T-cell (primary cell): ENCODE data around the gene IL1RAPL2. TPM values are rescaled to one million over a fixed set of nuclear protein-coding genes. Genes with fewer than 3 reads are reported as not detected.
"Not testable (repeated sequence)": the region's sequence is repeated elsewhere in the genome, so short reads cannot be mapped to it uniquely, and the experiment has no call there.

Experiments
- ATAC-seq, 4 experiments: fragments of 200-7000 bp in 3 of 4; fragments of 150-1000 bp in 1 of 4; cut with Tn5 transposase; replicated peaks in 1 of 4; 1 replicate in 3 of 4; 2 replicates in 1 of 4; pipeline ENCODE4 v1.10.0; 2021; ENCODE audit warnings: moderate library complexity in 3 of 4, mild to moderate bottlenecking in 2 of 4, moderate number of reproducible peaks in 1 of 4
- CTCF ChIA-PET, 2 donors: fragments of 300-600 bp; sonication (Branson Sonifier 250); formaldehyde crosslinking; loops; one replicate each; lab custom pipeline; 2022; ENCODE audit warnings: antibody characterized with exemption in 2 of 2; lab: Charles Lee
- POLR2A ChIA-PET, 2 donors: fragments of 300-600 bp; sonication (Branson Sonifier 250); formaldehyde crosslinking; loops; one replicate each; lab custom pipeline; 2022; ENCODE audit warnings: antibody characterized with exemption in 2 of 2; lab: Charles Lee
- DNase-seq, 35 experiments: peaks; one replicate each; pipeline versions ENCODE4 v3.0.0 to v3.0.0-alpha.2; 2013 to 2023
- H3K27ac ChIP-seq: one replicate; pipeline ENCODE4 v1.5.1; 2013; ENCODE audit warnings: low read length
- H3K27me3 ChIP-seq, 2 experiments: replicated peaks in 1 of 2; 1 replicate in 1 of 2; 2 replicates in 1 of 2; pipeline versions ENCODE4 v1.6.1 to v1.7.0; 2013; ENCODE audit warnings: low read length in 1 of 2, mixed read lengths in 1 of 2; ENCODE audit not compliant: control insufficient read depth in 2 of 2, insufficient read depth in 2 of 2; ENCODE audit errors: extremely low read depth in 1 of 2
- H3K36me3 ChIP-seq, 2 donors: 1 replicate in 1 of 2; 2 replicates in 1 of 2; pipeline versions ENCODE4 v1.6.1 to v1.7.0; 2013; ENCODE audit warnings: low read length in 1 of 2; ENCODE audit not compliant: control insufficient read depth in 2 of 2, insufficient read depth in 1 of 2; ENCODE audit errors: extremely low read depth in 1 of 2
- H3K4me1 ChIP-seq, 2 experiments: 1 replicate in 1 of 2; 2 replicates in 1 of 2; pipeline versions ENCODE4 v1.6.1 to v1.7.0; 2013; ENCODE audit warnings: low read length in 2 of 2, mixed read lengths in 1 of 2; ENCODE audit not compliant: insufficient read depth in 2 of 2, control insufficient read depth in 1 of 2; ENCODE audit errors: extremely low read depth in 1 of 2
- H3K4me3 ChIP-seq, 2 donors: 1 replicate in 1 of 2; 2 replicates in 1 of 2; pipeline versions ENCODE4 v1.5.1 to v1.7.0; 2013; ENCODE audit warnings: mild to moderate bottlenecking in 2 of 2, low read length in 1 of 2, moderate library complexity in 1 of 2; ENCODE audit not compliant: control insufficient read depth in 1 of 2; ENCODE audit errors: extremely low read depth in 1 of 2
- H3K9me3 ChIP-seq: 2 replicates; pipeline ENCODE4 v1.7.0; 2013
- H3K27ac Mint-ChIP-seq, 2 donors: one replicate each; pipeline ENCODE4 v1.8.0; 2020 to 2021; ENCODE audit warnings: mild to moderate bottlenecking in 2 of 2, mixed read lengths in 2 of 2
- H3K27me3 Mint-ChIP-seq, 2 donors: one replicate each; pipeline ENCODE4 v1.8.0; 2021 to 2022; ENCODE audit warnings: mixed read lengths in 2 of 2
- H3K36me3 Mint-ChIP-seq: one replicate; pipeline ENCODE4 v1.8.0; 2021; ENCODE audit warnings: mixed read lengths
- H3K4me1 Mint-ChIP-seq, 3 donors: one replicate each; pipeline ENCODE4 v1.8.0; 2020 to 2022; ENCODE audit warnings: mixed read lengths in 3 of 3, mild to moderate bottlenecking in 1 of 3
- H3K4me3 Mint-ChIP-seq, 3 donors: one replicate each; pipeline ENCODE4 v1.8.0; 2020 to 2022; ENCODE audit warnings: mild to moderate bottlenecking in 3 of 3, mixed read lengths in 3 of 3, moderate library complexity in 3 of 3
- H3K9me3 Mint-ChIP-seq, 3 donors: one replicate each; pipeline ENCODE4 v1.8.0; 2020 to 2022; ENCODE audit warnings: mixed read lengths in 3 of 3
- WGBS: methylation state at CpG from one replicate; pipeline ENCODE4 v1.1.5; 2013; ENCODE audit warnings: missing lambda C conversion rate; ENCODE audit not compliant: insufficient coverage; 5-methylcytosine and 5-hydroxymethylcytosine counted together
- total RNA-seq, 35 experiments: library from RNA in 6 of 35; stranded (reverse) in 6 of 35; fragments of 120-200 nt in 1 of 35; gene quantifications; one replicate each; pipeline versions ENCODE4 v1.2.1 to v1.2.4 and lab custom pipeline; 2013 to 2026

IL1RAPL2 gene
- total RNA-seq, 5 donors from 2014 or later (not counting 1 experiment from before 2014, with no cell fraction given) = not detected

DNA sequence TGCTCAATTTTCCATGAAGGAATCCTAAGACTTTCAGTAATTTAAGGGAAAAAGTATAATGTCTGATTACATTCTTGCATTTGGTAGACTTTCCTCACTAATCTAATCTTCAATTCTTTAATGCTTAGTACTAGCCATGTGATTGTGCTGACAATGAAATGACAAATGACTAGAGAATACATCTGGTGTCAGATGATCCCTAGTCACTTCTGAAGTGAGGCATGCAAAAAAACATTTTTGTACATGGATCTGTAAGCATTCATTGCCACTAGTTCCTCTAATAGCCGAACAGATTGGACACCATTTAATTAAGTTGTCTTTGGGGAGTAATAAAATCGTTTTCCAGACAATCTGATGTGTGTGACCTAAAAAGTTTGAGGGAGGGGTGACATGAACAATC lies 1193.6 kb downstream of the IL1RAPL2 start:
- no peak overlapping the region for H3K27ac Mint-ChIP-seq
- no peaks in the 10 kb centered on the region for H3K36me3 ChIP-seq
- ChIA-PET POLR2A (no interaction called here), CTCF (no interaction called here)
- H3K4me1 ChIP-seq = no peaks in the 10 kb centered on the region
- H3K9me3 Mint-ChIP-seq = peaks cover 0 to 4% (median 0%) of the 10 kb centered on the region in 3 donors
- no peaks in the 10 kb centered on the region for H3K9me3 ChIP-seq
- DNase-seq (no peak), ATAC-seq (no peak)
- H3K4me3 ChIP-seq = no peak overlapping the region
- H3K4me3 Mint-ChIP-seq = no peak overlapping the region
- H3K27me3 Mint-ChIP-seq = peaks cover 0 to 4% of the 10 kb centered on the region in 2 donors
- no peaks in the 10 kb centered on the region for H3K36me3 Mint-ChIP-seq
- no peaks in the 10 kb centered on the region for H3K4me1 Mint-ChIP-seq
- H3K27me3 ChIP-seq = no peaks in the 10 kb centered on the region
- no CpG with 5 or more reads among the region's 2 CpGs for WGBS
- no peak overlapping the region for H3K27ac ChIP-seq

DNA sequence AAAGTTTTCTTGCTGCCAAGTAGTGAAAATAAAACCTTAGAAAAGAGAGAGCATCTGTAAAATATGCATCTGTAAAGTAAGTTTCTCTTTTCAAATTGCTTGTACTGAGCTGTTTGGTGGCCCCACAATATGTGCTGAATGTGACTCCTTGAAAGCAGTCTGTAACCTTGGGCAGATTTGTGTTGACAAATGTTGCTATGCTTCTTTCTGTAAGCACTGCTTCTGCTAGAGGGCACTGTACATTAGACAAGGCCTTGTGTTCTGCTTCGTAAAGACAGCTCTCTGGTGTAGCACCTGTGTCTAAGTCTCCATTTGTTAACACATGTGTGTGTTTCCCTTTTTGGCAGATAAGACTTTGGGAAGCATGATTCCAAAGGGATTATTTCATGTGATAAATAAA lies 1199.7 kb downstream of the IL1RAPL2 start:
- no peaks in the 10 kb centered on the region for H3K9me3 Mint-ChIP-seq
- no peaks in the 10 kb centered on the region for H3K4me1 ChIP-seq
- H3K4me3 Mint-ChIP-seq = no peak overlapping the region
- ChIA-PET POLR2A (no interaction called here), CTCF (no interaction called here)
- WGBS = 80% methylated on average over 1 of the region's 1 CpG
- no peaks in the 10 kb centered on the region for H3K36me3 Mint-ChIP-seq
- H3K27ac ChIP-seq = no peak overlapping the region
- no peak for DNase-seq
- H3K36me3 ChIP-seq = no peaks in the 10 kb centered on the region
- H3K27me3 ChIP-seq = no peaks in the 10 kb centered on the region
- H3K4me3 ChIP-seq = no peak overlapping the region
- H3K9me3 ChIP-seq = no peaks in the 10 kb centered on the region
- ATAC-seq = no peak
- H3K4me1 Mint-ChIP-seq = no peaks in the 10 kb centered on the region
- no peak overlapping the region for H3K27ac Mint-ChIP-seq
- peaks cover 0 to under 1% of the 10 kb centered on the region in 2 donors for H3K27me3 Mint-ChIP-seq

DNA sequence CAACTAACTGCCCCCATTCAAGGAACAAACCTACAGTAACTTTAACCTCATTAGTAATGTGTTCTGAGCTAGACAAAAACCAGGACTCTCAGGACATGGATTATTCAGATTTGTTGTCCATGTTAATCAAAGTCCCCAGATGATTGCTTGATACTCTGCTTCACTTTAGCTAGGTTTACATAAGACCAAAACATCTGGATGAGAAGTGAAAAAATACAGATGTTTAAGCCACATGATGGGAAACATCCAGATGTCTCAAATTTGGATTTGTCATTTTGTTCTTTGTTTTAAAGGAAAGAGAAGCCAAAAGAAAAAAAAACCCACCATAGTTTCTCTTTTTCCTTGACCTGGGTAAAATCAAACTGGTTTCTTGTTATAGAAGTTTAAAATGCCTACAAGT lies 1207.8 kb downstream of the IL1RAPL2 start:
- Mint-ChIP-seq H3K36me3 (no peaks in the 10 kb centered on the region), H3K27me3 (peaks cover 0 to 17% of the 10 kb centered on the region in 2 donors), H3K9me3 (no peaks in the 10 kb centered on the region), H3K4me1 (no peaks in the 10 kb centered on the region), H3K4me3 (no peak overlapping the region), H3K27ac (no peak overlapping the region)
- POLR2A ChIA-PET = no interaction called here
- H3K36me3 ChIP-seq = no peaks in the 10 kb centered on the region
- no peaks in the 10 kb centered on the region for H3K9me3 ChIP-seq
- no peak overlapping the region for H3K4me3 ChIP-seq
- ATAC-seq (no peak), DNase-seq (no peak)
- CTCF ChIA-PET = no interaction called here
- no peak overlapping the region for H3K27ac ChIP-seq
- H3K27me3 ChIP-seq = no peaks in the 10 kb centered on the region
- H3K4me1 ChIP-seq = no peaks in the 10 kb centered on the region

DNA sequence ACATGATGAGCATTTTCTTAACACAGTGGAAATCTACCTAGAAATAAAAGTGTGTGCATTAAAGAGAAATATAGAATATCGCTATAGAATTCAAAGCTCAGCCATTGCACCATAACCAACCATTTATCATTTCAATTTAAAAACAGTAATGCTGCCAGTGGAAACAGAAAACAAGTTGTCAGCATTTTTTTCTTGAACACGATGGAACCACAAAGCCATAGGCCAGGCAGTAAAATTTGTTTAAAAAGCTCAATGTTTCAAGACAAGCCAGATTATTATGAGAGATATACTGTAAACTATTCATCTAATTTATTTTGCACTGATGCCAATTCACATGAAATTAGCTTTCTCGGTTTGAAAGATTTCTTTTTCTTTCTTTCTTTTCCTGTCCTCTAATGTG lies 1209.7 kb downstream of the IL1RAPL2 start:
- H3K36me3 ChIP-seq = no peaks in the 10 kb centered on the region
- Mint-ChIP-seq H3K27me3 (peaks cover 0 to 17% of the 10 kb centered on the region in 2 donors), H3K9me3 (no peaks in the 10 kb centered on the region), H3K4me1 (no peaks in the 10 kb centered on the region), H3K4me3 (no peak overlapping the region), H3K27ac (no peak overlapping the region), H3K36me3 (no peaks in the 10 kb centered on the region)
- ChIA-PET POLR2A (no interaction called here), CTCF (no interaction called here)
- no peaks in the 10 kb centered on the region for H3K9me3 ChIP-seq
- H3K4me3 ChIP-seq = no peak overlapping the region
- no peaks in the 10 kb centered on the region for H3K27me3 ChIP-seq
- no peak for ATAC-seq
- DNase-seq = no peak
- no CpG with 5 or more reads among the region's 3 CpGs for WGBS
- no peaks in the 10 kb centered on the region for H3K4me1 ChIP-seq
- H3K27ac ChIP-seq = no peak overlapping the region

DNA sequence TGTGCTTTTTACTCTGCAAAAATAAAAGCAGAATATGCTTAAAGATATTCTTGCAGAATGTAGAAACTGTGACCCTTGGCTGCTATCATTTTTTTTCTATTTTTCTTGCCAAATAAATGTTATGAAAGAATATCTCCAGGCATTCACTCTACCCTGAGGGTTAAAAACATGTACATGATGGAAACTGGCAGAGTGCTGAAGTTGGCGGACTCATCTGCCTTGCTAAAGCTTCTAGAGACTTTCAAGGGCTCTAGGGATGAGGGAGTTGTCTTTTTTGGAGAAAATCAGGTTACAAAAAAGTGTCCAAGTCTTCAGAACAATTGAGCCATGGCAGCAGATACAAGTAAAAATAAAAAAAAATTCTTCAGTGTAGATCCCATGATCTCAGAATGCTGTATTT lies 1215.8 kb downstream of the IL1RAPL2 start:
- no peak overlapping the region for H3K4me3 Mint-ChIP-seq
- H3K4me1 Mint-ChIP-seq = no peaks in the 10 kb centered on the region
- H3K4me1 ChIP-seq = no peaks in the 10 kb centered on the region
- H3K36me3 ChIP-seq = no peaks in the 10 kb centered on the region
- no peaks in the 10 kb centered on the region for H3K9me3 ChIP-seq
- peaks cover 0 to 4% of the 10 kb centered on the region in 2 donors for H3K27me3 Mint-ChIP-seq
- H3K36me3 Mint-ChIP-seq = no peaks in the 10 kb centered on the region
- no CpG with 5 or more reads among the region's 1 CpG for WGBS
- no peak overlapping the region for H3K27ac ChIP-seq
- no peak overlapping the region for H3K4me3 ChIP-seq
- DNase-seq (no peak), ATAC-seq (no peak)
- no peaks in the 10 kb centered on the region for H3K27me3 ChIP-seq
- H3K9me3 Mint-ChIP-seq = no peaks in the 10 kb centered on the region
- CTCF ChIA-PET = no interaction called here
- no peak overlapping the region for H3K27ac Mint-ChIP-seq
- POLR2A ChIA-PET = no interaction called here

DNA sequence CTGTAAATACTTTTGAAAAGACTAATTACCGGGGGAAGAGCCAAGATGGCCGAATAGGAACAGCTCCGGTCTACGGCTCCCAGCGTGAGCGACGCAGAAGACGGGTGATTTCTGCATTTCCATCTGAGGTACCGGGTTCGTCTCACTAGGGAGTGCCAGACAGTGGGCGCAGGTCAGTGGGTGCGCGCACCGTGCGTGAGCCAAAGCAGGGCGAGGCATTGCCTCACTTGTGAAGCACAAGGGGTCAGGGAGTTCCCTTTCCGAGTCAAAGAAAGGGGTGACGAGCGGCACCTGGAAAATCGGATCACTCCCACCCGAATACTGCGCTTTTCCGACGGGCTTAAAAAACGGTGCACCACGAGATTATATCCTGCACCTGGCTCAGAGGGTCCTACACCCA lies 1230.9 kb downstream of the IL1RAPL2 start:
- H3K9me3 ChIP-seq, CTCF ChIA-PET, H3K4me3 Mint-ChIP-seq, H3K9me3 Mint-ChIP-seq, H3K27me3 Mint-ChIP-seq, H3K27ac ChIP-seq, H3K4me1 Mint-ChIP-seq, DNase-seq, ATAC-seq, H3K4me1 ChIP-seq, H3K27ac Mint-ChIP-seq, H3K4me3 ChIP-seq, POLR2A ChIA-PET, H3K36me3 ChIP-seq, H3K36me3 Mint-ChIP-seq, H3K27me3 ChIP-seq: not testable (repeated sequence)
- WGBS = 93% methylated on average over 6 of the region's 26 CpGs

DNA sequence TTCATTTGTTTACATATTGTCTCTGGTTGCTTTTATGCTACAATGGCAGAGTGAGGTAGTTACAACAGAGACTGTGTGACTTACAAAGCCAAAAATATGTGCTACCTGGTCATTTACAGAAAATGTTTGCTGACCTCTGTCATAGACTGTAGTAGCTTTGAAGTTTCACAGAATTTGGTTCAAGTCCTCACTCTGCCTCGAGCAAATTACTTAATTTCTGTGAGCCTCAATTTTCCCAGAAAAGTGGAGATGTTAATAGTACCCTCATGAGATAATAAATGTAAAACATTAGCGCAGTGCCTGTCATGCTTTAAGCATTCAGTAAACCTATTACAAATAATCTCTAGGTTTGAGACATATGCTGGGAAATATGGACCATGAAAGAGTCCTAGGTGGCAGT lies 1237.9 kb downstream of the IL1RAPL2 start:
- Histone ChIP-seq H3K27me3 (no peaks in the 10 kb centered on the region), H3K36me3 (no peaks in the 10 kb centered on the region), H3K4me1 (no peaks in the 10 kb centered on the region), H3K9me3 (no peaks in the 10 kb centered on the region), H3K4me3 (no peak overlapping the region), H3K27ac (no peak overlapping the region)
- Mint-ChIP-seq H3K4me1 (no peaks in the 10 kb centered on the region), H3K27me3 (no peaks in the 10 kb centered on the region), H3K4me3 (no peak overlapping the region), H3K36me3 (no peaks in the 10 kb centered on the region), H3K27ac (no peak overlapping the region), H3K9me3 (peaks cover 0 to 7% (median 6%) of the 10 kb centered on the region in 3 donors)
- CTCF ChIA-PET = no interaction called here
- DNase-seq = no peak
- POLR2A ChIA-PET = no interaction called here
- no CpG with 5 or more reads among the region's 2 CpGs for WGBS
- ATAC-seq = no peak
